Measurements from ENCODE around the gene WTAP. TPM values are rescaled to one million over a fixed set of nuclear protein-coding genes. Genes with fewer than 3 reads are reported as not detected.
"Not testable (repeated sequence)": the region's sequence is repeated elsewhere in the genome, so short reads cannot be mapped to it uniquely, and the experiment has no call there.

WTAP gene
- total RNA-seq, 2 experiments from 2014 or later: 211 to 227 TPM

- H3K36me3 Mint-ChIP-seq (ENCODE audit: low read depth): peaks cover 79% of the 10 kb centered on the region
- no peak overlapping the region for H3K27ac ChIP-seq (ENCODE audit: low read depth in 1 of 2, low read length in 2 of 2)
- ChIA-PET CTCF (no interaction called here), POLR2A (no interaction called here)
- H3K9me3 Mint-ChIP-seq: no peaks in the 10 kb centered on the region
- H3K36me3 ChIP-seq (ENCODE audit: insufficient read depth, low read length): peaks cover 70% of the 10 kb centered on the region
- peaks cover 48% of the 10 kb centered on the region for H3K4me1 Mint-ChIP-seq (ENCODE audit: low read depth)
- no peaks in the 10 kb centered on the region for H3K27me3 ChIP-seq (ENCODE audit: control insufficient read depth in 1 of 2, insufficient read depth in 2 of 2, low read length in 2 of 2)
- DNase-seq (no peak), ATAC-seq (ENCODE audit: poor library complexity) (no peak)
- intact Hi-C loops (cut with DNase I, micrococcal nuclease): no loop called here
- no peak overlapping the region for H3K4me3 ChIP-seq (ENCODE audit: low read length)
- TF ChIP-seq, protein P1, sequence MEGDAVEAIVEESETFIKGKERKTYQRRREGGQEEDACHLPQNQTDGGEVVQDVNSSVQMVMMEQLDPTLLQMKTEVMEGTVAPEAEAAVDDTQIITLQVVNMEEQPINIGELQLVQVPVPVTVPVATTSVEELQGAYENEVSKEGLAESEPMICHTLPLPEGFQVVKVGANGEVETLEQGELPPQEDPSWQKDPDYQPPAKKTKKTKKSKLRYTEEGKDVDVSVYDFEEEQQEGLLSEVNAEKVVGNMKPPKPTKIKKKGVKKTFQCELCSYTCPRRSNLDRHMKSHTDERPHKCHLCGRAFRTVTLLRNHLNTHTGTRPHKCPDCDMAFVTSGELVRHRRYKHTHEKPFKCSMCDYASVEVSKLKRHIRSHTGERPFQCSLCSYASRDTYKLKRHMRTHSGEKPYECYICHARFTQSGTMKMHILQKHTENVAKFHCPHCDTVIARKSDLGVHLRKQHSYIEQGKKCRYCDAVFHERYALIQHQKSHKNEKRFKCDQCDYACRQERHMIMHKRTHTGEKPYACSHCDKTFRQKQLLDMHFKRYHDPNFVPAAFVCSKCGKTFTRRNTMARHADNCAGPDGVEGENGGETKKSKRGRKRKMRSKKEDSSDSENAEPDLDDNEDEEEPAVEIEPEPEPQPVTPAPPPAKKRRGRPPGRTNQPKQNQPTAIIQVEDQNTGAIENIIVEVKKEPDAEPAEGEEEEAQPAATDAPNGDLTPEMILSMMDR (IDR thresholded peaks at IDR 0.05): no peak
- no peak overlapping the region for H3K27ac Mint-ChIP-seq
- H3K4me1 ChIP-seq (ENCODE audit: insufficient read depth, low read length): peaks cover 28% of the 10 kb centered on the region
- H3K9me3 ChIP-seq (ENCODE audit: control insufficient read depth in 1 of 2, insufficient read depth in 1 of 2, low read length in 2 of 2): no peaks in the 10 kb centered on the region
- H3K4me3 Mint-ChIP-seq: no peak overlapping the region
- H3K27me3 Mint-ChIP-seq: no peaks in the 10 kb centered on the region
These were observed 40.0 kb upstream of the WTAP start for GRCh38 chr6:159687341-159687740.

GRCh38 chr6:159688266-159688905, 38.9 kb upstream of the WTAP start:
- Histone ChIP-seq H3K9me3 (ENCODE audit: control insufficient read depth in 1 of 2, insufficient read depth in 1 of 2, low read length in 2 of 2) (no peaks in the 10 kb centered on the region), H3K4me1 (ENCODE audit: insufficient read depth, low read length) (peaks cover 30% of the 10 kb centered on the region), H3K27me3 (ENCODE audit: control insufficient read depth in 1 of 2, insufficient read depth in 2 of 2, low read length in 2 of 2) (no peaks in the 10 kb centered on the region), H3K36me3 (ENCODE audit: insufficient read depth, low read length) (peaks cover 60% of the 10 kb centered on the region), H3K4me3 (ENCODE audit: low read length) (no peak overlapping the region), H3K27ac (ENCODE audit: low read depth in 1 of 2, low read length in 2 of 2) (no peak overlapping the region)
- Mint-ChIP-seq H3K4me1 (ENCODE audit: low read depth) (peaks cover 50% of the 10 kb centered on the region), H3K4me3 (peak overlapping the region; percentile 50), H3K27me3 (no peaks in the 10 kb centered on the region), H3K9me3 (no peaks in the 10 kb centered on the region), H3K27ac (peak overlapping the region; percentile 0), H3K36me3 (ENCODE audit: low read depth) (peaks cover 74% of the 10 kb centered on the region)
- intact Hi-C loops (cut with DNase I, micrococcal nuclease): no loop called here
- DNase-seq: no peak
- TF ChIP-seq, protein P1 (IDR thresholded peaks at IDR 0.05): no peak
- ChIA-PET CTCF (interaction anchor here (1.4 kb wide), 1 partner anchor 10 kb away, joined by 4 read pairs; no protein-coding TSS in a partner anchor), POLR2A (interaction anchor here (1.6 kb wide), 1 partner anchor 38 kb away, joined by 5 read pairs; no protein-coding TSS in a partner anchor)
- no peak for ATAC-seq (ENCODE audit: poor library complexity)

DNA sequence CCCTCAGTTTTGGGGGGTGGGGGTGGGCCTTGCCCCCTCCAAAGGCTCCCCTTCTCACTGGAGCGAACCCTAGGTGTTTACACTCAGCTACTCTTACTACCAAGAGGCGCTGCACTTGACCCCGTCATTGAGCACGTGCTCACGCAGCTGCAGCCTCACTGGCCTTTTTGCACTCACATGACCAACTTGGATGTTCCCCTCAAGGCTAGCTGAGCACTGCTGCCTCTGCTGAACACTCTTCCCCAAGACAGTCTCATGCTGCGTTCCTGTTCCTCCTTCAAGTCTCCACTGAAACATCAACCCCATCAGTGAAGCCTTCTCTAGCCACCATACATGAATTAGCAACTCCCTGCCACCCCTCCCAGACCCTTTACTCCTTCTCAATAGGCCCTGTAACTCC, 38.3 kb upstream of the WTAP start:
- Mint-ChIP-seq H3K4me1 (ENCODE audit: low read depth) (peaks cover 56% of the 10 kb centered on the region), H3K27me3 (no peaks in the 10 kb centered on the region), H3K4me3 (peak overlapping the region; percentile 20), H3K36me3 (ENCODE audit: low read depth) (peaks cover 73% of the 10 kb centered on the region), H3K9me3 (no peaks in the 10 kb centered on the region), H3K27ac (peak overlapping the region; percentile 0)
- peaks cover 53% of the 10 kb centered on the region for H3K36me3 ChIP-seq (ENCODE audit: insufficient read depth, low read length)
- H3K27ac ChIP-seq (ENCODE audit: low read depth in 1 of 2, low read length in 2 of 2): no peak overlapping the region
- TF ChIP-seq, protein P1 (IDR thresholded peaks at IDR 0.05): no peak
- no peaks in the 10 kb centered on the region for H3K27me3 ChIP-seq (ENCODE audit: control insufficient read depth in 1 of 2, insufficient read depth in 2 of 2, low read length in 2 of 2)
- ChIA-PET POLR2A (interaction anchor here (1.6 kb wide), 1 partner anchor 37 kb away, joined by 5 read pairs; no protein-coding TSS in a partner anchor), CTCF (interaction anchor here (0.6 to 1.4 kb wide), 2 partner anchors 10 to 1543 kb away, joined by 3 to 4 read pairs; no protein-coding TSS in a partner anchor)
- intact Hi-C loops (cut with DNase I, micrococcal nuclease): no loop called here
- no peak overlapping the region for H3K4me3 ChIP-seq (ENCODE audit: low read length)
- peaks cover 36% of the 10 kb centered on the region for H3K4me1 ChIP-seq (ENCODE audit: insufficient read depth, low read length)
- no peaks in the 10 kb centered on the region for H3K9me3 ChIP-seq (ENCODE audit: control insufficient read depth in 1 of 2, insufficient read depth in 1 of 2, low read length in 2 of 2)
- no peak for DNase-seq
- ATAC-seq (ENCODE audit: poor library complexity): no peak

DNA sequence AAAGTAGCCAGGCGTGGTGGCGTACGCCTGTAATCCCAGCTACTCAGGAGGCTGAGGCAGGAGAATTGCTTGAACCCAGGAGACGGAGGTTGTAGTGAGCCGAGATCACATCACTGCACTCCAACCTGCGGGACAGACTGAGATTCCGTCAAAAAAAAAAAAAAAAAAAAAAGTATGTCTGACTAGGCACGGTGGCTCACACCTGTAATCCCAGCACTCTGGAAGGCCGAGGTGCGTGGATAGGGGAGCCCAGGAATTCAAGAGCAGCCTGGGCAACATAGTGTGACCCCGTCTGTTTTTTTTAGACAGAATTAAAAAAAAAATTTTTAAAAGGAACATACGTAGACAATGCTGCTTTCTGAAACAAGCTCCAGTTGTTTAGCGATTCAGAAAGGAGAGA, 37.2 kb upstream of the WTAP start:
- CTCF ChIA-PET: interaction anchor here (0.7 to 1.6 kb wide), 3 partner anchors 79 to 411 kb away, joined by 3 read pairs; no protein-coding TSS in a partner anchor
- POLR2A ChIA-PET; H3K27ac Mint-ChIP-seq; ATAC-seq (ENCODE audit: poor library complexity); H3K27me3 Mint-ChIP-seq; H3K9me3 Mint-ChIP-seq; H3K27ac ChIP-seq (ENCODE audit: low read depth in 1 of 2, low read length in 2 of 2); H3K27me3 ChIP-seq (ENCODE audit: control insufficient read depth in 1 of 2, insufficient read depth in 2 of 2, low read length in 2 of 2); H3K4me3 ChIP-seq (ENCODE audit: low read length); DNase-seq; H3K9me3 ChIP-seq (ENCODE audit: control insufficient read depth in 1 of 2, insufficient read depth in 1 of 2, low read length in 2 of 2); H3K4me3 Mint-ChIP-seq: not testable (repeated sequence)
- peaks cover 47% of the 10 kb centered on the region for H3K4me1 ChIP-seq (ENCODE audit: insufficient read depth, low read length)
- H3K4me1 Mint-ChIP-seq (ENCODE audit: low read depth): peaks cover 67% of the 10 kb centered on the region
- peaks cover 68% of the 10 kb centered on the region for H3K36me3 Mint-ChIP-seq (ENCODE audit: low read depth)
- peaks cover 44% of the 10 kb centered on the region for H3K36me3 ChIP-seq (ENCODE audit: insufficient read depth, low read length)
- intact Hi-C loops (cut with DNase I, micrococcal nuclease): loop anchor here (2.0 to 10.0 kb wide), 4 partner anchors 71 to 835 kb away; no protein-coding TSS in a partner anchor

Measured in CD4-positive, alpha-beta T cell (primary cell).